ENCODE data around the gene BCR.

The BCR gene

GRCh38 chr22:23288301-23289129, 108.2 kb downstream of the BCR start:
- Histone ChIP-seq H3K4me3 (replicated peaks; ENCODE audit: insufficient read depth, low read length) (no peak overlapping the region), H3K27me3 (ENCODE audit: insufficient read depth, poor library complexity, severe bottlenecking) (no peaks in the 10 kb centered on the region), H3K27ac (replicated peaks) (no peak overlapping the region)
- DNase-seq (ENCODE audit: low read depth in 1 of 2, low spot score in 1 of 2), result no peak
- TF ChIP-seq GABPA (IDR thresholded peaks at IDR 0.05; ENCODE audit: low read depth) (no peak), POLR2AphosphoS5 (IDR thresholded peaks at IDR 0.05; ENCODE audit: low read depth) (no peak), SPI1 (IDR thresholded peaks at IDR 0.05; ENCODE audit: borderline replicate concordance, low read depth) (no peak)
- TF ChIP-seq, protein P1, sequence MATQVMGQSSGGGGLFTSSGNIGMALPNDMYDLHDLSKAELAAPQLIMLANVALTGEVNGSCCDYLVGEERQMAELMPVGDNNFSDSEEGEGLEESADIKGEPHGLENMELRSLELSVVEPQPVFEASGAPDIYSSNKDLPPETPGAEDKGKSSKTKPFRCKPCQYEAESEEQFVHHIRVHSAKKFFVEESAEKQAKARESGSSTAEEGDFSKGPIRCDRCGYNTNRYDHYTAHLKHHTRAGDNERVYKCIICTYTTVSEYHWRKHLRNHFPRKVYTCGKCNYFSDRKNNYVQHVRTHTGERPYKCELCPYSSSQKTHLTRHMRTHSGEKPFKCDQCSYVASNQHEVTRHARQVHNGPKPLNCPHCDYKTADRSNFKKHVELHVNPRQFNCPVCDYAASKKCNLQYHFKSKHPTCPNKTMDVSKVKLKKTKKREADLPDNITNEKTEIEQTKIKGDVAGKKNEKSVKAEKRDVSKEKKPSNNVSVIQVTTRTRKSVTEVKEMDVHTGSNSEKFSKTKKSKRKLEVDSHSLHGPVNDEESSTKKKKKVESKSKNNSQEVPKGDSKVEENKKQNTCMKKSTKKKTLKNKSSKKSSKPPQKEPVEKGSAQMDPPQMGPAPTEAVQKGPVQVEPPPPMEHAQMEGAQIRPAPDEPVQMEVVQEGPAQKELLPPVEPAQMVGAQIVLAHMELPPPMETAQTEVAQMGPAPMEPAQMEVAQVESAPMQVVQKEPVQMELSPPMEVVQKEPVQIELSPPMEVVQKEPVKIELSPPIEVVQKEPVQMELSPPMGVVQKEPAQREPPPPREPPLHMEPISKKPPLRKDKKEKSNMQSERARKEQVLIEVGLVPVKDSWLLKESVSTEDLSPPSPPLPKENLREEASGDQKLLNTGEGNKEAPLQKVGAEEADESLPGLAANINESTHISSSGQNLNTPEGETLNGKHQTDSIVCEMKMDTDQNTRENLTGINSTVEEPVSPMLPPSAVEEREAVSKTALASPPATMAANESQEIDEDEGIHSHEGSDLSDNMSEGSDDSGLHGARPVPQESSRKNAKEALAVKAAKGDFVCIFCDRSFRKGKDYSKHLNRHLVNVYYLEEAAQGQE (IDR thresholded peaks at IDR 0.05; ENCODE audit: insufficient replicate concordance, low read depth), result no peak
- TF ChIP-seq, protein P2, sequence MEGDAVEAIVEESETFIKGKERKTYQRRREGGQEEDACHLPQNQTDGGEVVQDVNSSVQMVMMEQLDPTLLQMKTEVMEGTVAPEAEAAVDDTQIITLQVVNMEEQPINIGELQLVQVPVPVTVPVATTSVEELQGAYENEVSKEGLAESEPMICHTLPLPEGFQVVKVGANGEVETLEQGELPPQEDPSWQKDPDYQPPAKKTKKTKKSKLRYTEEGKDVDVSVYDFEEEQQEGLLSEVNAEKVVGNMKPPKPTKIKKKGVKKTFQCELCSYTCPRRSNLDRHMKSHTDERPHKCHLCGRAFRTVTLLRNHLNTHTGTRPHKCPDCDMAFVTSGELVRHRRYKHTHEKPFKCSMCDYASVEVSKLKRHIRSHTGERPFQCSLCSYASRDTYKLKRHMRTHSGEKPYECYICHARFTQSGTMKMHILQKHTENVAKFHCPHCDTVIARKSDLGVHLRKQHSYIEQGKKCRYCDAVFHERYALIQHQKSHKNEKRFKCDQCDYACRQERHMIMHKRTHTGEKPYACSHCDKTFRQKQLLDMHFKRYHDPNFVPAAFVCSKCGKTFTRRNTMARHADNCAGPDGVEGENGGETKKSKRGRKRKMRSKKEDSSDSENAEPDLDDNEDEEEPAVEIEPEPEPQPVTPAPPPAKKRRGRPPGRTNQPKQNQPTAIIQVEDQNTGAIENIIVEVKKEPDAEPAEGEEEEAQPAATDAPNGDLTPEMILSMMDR (IDR thresholded peaks at IDR 0.05; ENCODE audit: insufficient read depth, low read length), result no peak

DNA sequence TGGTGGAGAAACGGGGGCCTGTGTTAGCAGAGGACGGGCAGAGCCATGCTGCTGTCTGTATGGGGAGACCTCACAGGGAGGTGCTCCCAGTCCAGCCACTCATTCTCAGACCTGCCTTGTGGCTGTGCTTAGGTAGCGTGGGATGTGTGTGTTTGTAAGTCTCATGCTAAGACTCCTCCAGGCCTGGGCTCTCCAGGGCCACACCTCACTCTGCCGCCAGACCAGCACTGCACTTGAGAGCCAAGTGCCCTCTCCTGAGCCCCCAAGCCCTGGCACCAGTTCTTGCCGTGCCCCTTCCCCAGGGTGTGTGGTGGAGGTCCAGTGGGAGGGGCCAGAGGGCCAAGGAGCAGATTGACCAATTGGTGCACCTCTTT, 108.8 kb downstream of the BCR start:
- no peak overlapping the region for H3K4me3 ChIP-seq (replicated peaks; ENCODE audit: insufficient read depth, low read length)
- DNase-seq (ENCODE audit: low read depth in 1 of 2, low spot score in 1 of 2), result no peak
- no peak for TF ChIP-seq POLR2AphosphoS5 (IDR thresholded peaks at IDR 0.05; ENCODE audit: low read depth)
- no peak for TF ChIP-seq GABPA (IDR thresholded peaks at IDR 0.05; ENCODE audit: low read depth)
- TF ChIP-seq, protein P1 (IDR thresholded peaks at IDR 0.05; ENCODE audit: insufficient replicate concordance, low read depth), result no peak
- TF ChIP-seq SPI1 (IDR thresholded peaks at IDR 0.05; ENCODE audit: borderline replicate concordance, low read depth), result no peak
- TF ChIP-seq, protein P2 (IDR thresholded peaks at IDR 0.05; ENCODE audit: insufficient read depth, low read length), result no peak
- no peaks in the 10 kb centered on the region for H3K27me3 ChIP-seq (ENCODE audit: insufficient read depth, poor library complexity, severe bottlenecking)
- no peak overlapping the region for H3K27ac ChIP-seq (replicated peaks)

GRCh38 chr22:23289851-23290724, 109.8 kb downstream of the BCR start:
- Histone ChIP-seq H3K27ac (replicated peaks) (no peak overlapping the region), H3K4me3 (replicated peaks; ENCODE audit: insufficient read depth, low read length) (no peak overlapping the region), H3K27me3 (ENCODE audit: insufficient read depth, poor library complexity, severe bottlenecking) (no peaks in the 10 kb centered on the region)
- TF ChIP-seq, protein P2 (IDR thresholded peaks at IDR 0.05; ENCODE audit: insufficient read depth, low read length), result peak; percentile 52
- TF ChIP-seq, protein P1 (IDR thresholded peaks at IDR 0.05; ENCODE audit: insufficient replicate concordance, low read depth), result no peak
- TF ChIP-seq POLR2AphosphoS5 (IDR thresholded peaks at IDR 0.05; ENCODE audit: low read depth) (no peak), SPI1 (IDR thresholded peaks at IDR 0.05; ENCODE audit: borderline replicate concordance, low read depth) (no peak)
- peak; percentile 24 to 50 for DNase-seq (ENCODE audit: low read depth in 1 of 2, low spot score in 1 of 2)
